ENCODE data around the gene CEP164. TPM values are rescaled to one million over a fixed set of nuclear protein-coding genes. Genes with fewer than 3 reads are reported as not detected.

CEP164 gene
- total and polyA plus RNA-seq, 10 of the 15 experiments (the other 5 are each of a cell fraction or from before 2014, with no cell fraction given): 4.2 to 31.2 (median 20.2) TPM

DNA sequence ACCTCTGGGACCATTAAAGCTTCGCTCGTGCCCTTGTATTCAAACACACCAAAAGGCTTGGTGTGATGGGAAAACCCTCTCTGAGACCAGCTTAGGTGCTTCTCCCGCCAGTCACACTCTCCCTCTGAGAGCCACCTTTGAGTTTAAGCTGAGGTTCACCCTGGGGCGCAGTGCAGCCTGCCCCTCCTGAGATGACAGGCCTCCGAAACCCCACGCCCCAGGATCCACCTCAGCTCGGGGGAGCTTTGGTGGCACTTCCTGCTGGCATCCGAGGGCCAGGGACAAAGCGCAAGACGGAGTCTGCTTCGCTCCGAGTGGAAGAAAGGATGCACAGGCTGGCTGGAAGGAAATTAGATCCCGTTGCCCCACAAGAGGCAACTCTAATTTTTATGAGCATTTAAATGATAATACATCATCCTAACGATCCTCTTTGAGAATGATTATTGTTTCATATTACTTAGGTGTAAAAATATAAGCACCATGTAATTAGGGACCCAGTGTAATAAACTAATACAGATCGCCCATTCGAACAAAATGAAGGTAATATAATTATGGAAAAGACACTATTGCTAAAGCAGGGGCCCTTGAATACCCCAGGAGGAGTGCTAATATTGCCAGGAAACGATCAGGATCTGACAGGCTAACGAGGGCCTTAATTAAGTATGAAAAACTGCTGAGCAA is 134.7 kb downstream of the CEP164 start:
- no peak for ATAC-seq
- Histone ChIP-seq H3K4me3 (no peak overlapping the region), H3K79me2 (ENCODE audit: control insufficient read depth, insufficient read depth, low read length) (no peaks in the 10 kb centered on the region), H3K36me3 (ENCODE audit: control insufficient read depth in 2 of 2, insufficient read depth in 2 of 2, low read length in 1 of 2) (no peaks in the 10 kb centered on the region), H3K9me3 (replicated peaks; ENCODE audit: control insufficient read depth, insufficient read depth, low read length) (no peaks in the 10 kb centered on the region), H2AFZ (ENCODE audit: control insufficient read depth, low read depth, low read length) (no peak overlapping the region), H3K4me2 (ENCODE audit: control insufficient read depth, insufficient read depth) (no peak overlapping the region), H3K4me1 (ENCODE audit: control insufficient read depth, insufficient read depth, low read length) (peaks cover 25% of the 10 kb centered on the region), H4K20me1 (ENCODE audit: control insufficient read depth, insufficient read depth) (no peaks in the 10 kb centered on the region), H3K27ac (ENCODE audit: control insufficient read depth, insufficient read depth) (no peak overlapping the region), H3K9ac (ENCODE audit: control insufficient read depth, insufficient read depth, low read length) (no peak overlapping the region), H3K27me3 (replicated peaks in 1 of 2; ENCODE audit: control insufficient read depth in 2 of 2, insufficient read depth in 2 of 2, low read length in 1 of 2) (no peaks in the 10 kb centered on the region; a peak in 1 of 4 replicates)
- ChIA-PET RAD21 (ENCODE audit: unreplicated experiment) (no interaction called here), SMC1A (ENCODE audit: uncharacterized antibody, unreplicated experiment) (no interaction called here), POLR2A (no interaction called here), CTCF (no interaction called here)
- intact Hi-C loops (cut with micrococcal nuclease; ENCODE audit: unreplicated experiment): no loop called here
- no TSS peak for BruUV-seq (replicated peaks)
- DNase-seq (ENCODE audit: low read depth, low spot score): no peak
- FAIRE-seq: no peak
- TF ChIP-seq TCF3 (IDR thresholded peaks at IDR 0.05; ENCODE audit: borderline replicate concordance, insufficient read depth, low read depth, low read length): no peak
- no peak for TF ChIP-seq STAT1 (conservative IDR thresholded peaks at IDR 0.05)
- no peak for TF ChIP-seq YBX1 (IDR thresholded peaks at IDR 0.05)
- no peak for TF ChIP-seq SIX5 (IDR thresholded peaks at IDR 0.05; ENCODE audit: low read depth, low read length, severe bottlenecking)
- TF ChIP-seq MEF2A (IDR thresholded peaks at IDR 0.05; ENCODE audit: insufficient read depth, low read depth, low read length): no peak
- no peak for TF ChIP-seq EED (IDR thresholded peaks at IDR 0.05; ENCODE audit: low read depth)
- TF ChIP-seq CREB1 (IDR thresholded peaks at IDR 0.05; ENCODE audit: low read depth): no peak
- TF ChIP-seq SMAD1 (IDR thresholded peaks at IDR 0.05; ENCODE audit: low read depth, partially characterized antibody): no peak
- TF ChIP-seq RFX5 (IDR thresholded peaks at IDR 0.05; ENCODE audit: low read depth, low read length): no peak
- no peak for TF ChIP-seq MXI1 (IDR thresholded peaks at IDR 0.05; ENCODE audit: low read depth, low read length)
- TF ChIP-seq CHD1 (IDR thresholded peaks at IDR 0.05; ENCODE audit: low read depth, low read length): no peak
- TF ChIP-seq ZNF687 (IDR thresholded peaks at IDR 0.05): no peak
- TF ChIP-seq TCF7 (IDR thresholded peaks at IDR 0.05; ENCODE audit: borderline replicate concordance): no peak
- TF ChIP-seq HDGF (IDR thresholded peaks at IDR 0.05): no peak
- no peak for TF ChIP-seq SMARCA5 (IDR thresholded peaks at IDR 0.05)
- TF ChIP-seq RELB (IDR thresholded peaks at IDR 0.05; ENCODE audit: low read depth): no peak
- no peak for TF ChIP-seq IKZF1 (conservative IDR thresholded peaks at IDR 0.05)
- WGBS (ENCODE audit: insufficient coverage, insufficient replicate concordance, low lambda C conversion rate, missing lambda C conversion rate): 55% methylated on average over 18 of the region's 18 CpGs
- in situ Hi-C loops (cut with MboI): no loop called here

Measured in GM12878 (cell line).